DND-41 (cell line): ENCODE measurements around the gene TOX2.

Experiments
- CTCF ChIP-seq: IDR thresholded peaks from 2 replicates; pipeline ENCODE4 v1.5.1; 2012; ENCODE audit warnings: borderline replicate concordance, low read length, moderate library complexity, mild to moderate bottlenecking; ENCODE audit not compliant: poor library complexity, severe bottlenecking; ENCODE audit errors: extremely low read depth
- EZH2 ChIP-seq: IDR thresholded peaks from 3 replicates; pipeline ENCODE4 v1.6.1; 2012; ENCODE audit warnings: borderline replicate concordance, low read depth, mild to moderate bottlenecking, moderate library complexity, low read length, inconsistent platforms; ENCODE audit not compliant: severe bottlenecking

DNA sequence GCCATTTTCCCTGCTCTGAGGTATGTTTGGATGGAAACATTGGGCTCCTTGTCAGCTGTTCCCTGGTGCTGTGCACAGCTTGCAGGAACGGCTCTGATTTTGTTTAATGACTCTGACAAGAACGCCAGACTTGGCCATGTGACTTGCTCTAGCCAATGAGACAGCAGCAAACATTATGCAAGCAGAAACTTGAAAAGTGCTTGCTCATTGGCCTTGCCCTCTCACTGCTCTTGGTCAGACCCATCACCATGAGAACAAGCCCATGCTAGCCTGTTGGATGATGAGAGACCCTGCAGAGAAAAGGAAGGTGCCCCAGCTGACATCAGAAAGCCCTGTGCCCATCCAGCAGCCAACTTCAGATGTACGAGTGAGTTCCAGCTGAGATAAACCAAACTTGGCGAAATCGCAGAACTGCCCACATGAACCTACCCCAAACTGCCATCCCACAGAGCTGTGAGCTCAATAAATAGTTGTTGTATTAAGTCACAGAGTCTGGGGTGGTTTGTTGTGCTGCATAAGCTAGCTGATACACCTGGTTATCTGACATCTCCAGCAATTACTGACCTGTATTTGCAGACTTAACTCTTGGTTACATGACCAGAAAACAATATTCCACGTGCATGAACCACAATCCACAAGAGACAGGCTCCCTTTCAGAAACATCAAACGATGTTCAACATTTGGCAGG, 175.5 kb downstream of the TOX2 start:
- TF ChIP-seq EZH2, result no peak
- TF ChIP-seq CTCF, result no peak
